HepG2 (cell line): Measurements from ENCODE around the gene GFRA1. TPM values are rescaled to one million over a fixed set of nuclear protein-coding genes. Genes with fewer than 3 reads are reported as not detected.

Experiments used
- ATAC-seq: fragments of 200-7000 bp; cut with Tn5 transposase; 3 replicates; pipeline ENCODE4 v1.9.1; 2020; ENCODE audit warnings: mild to moderate bottlenecking, moderate library complexity
- BruUV-seq: library from RNA; stranded (reverse); fragments of 400-500 nt; replicated peaks from 2 replicates; lab custom pipeline; 2021; lab: Mats Ljungman, UMichigan
- CTCF ChIA-PET: fragments of 300-600 bp; formaldehyde crosslinking; extraction: SDS; loops from one replicate; lab custom pipeline; 2021; ENCODE audit warnings: low total read pairs, inconsistent platforms, low intra/inter-chr PET ratio; lab: Yijun Ruan, JAX
- POLR2A ChIA-PET: fragments of 350-600 bp; sonication (Branson Sonifier 250); formaldehyde crosslinking; loops from one replicate; lab custom pipeline; 2020; ENCODE audit warnings: antibody characterized with exemption, inconsistent platforms; lab: Yijun Ruan, JAX
- DNase-seq: peaks from one replicate; pipeline ENCODE4 v3.0.0-alpha.2; 2015; ENCODE audit warnings: low spot score
- FAIRE-seq: peaks from 3 replicates; lab custom pipeline; 2011; peaks lifted over from hg19 to GRCh38; lab: Jason Lieb, UNC
- H2AFZ ChIP-seq: one replicate; pipeline ENCODE4 v1.6.1; 2011; ENCODE audit warnings: low read length, inconsistent platforms
- H3K27ac ChIP-seq: fragments of 300-600 bp; 3 replicates; pipeline ENCODE4 v1.8.0; 2011; ENCODE audit warnings: mixed run types, mild to moderate bottlenecking, mixed read lengths, low read length, inconsistent platforms; ENCODE audit not compliant: insufficient read depth; ENCODE audit errors: extremely low read length
- H3K27me3 ChIP-seq, 2 experiments: fragments of 200-600 bp in 1 of 2; 2 replicates in 1 of 2; 3 replicates in 1 of 2; pipeline versions ENCODE4 v1.6.0 to v1.8.0; 2011; ENCODE audit warnings: low read length in 2 of 2, mild to moderate bottlenecking in 2 of 2, moderate library complexity in 2 of 2, inconsistent platforms in 1 of 2; ENCODE audit not compliant: insufficient read depth in 2 of 2, control insufficient read depth in 1 of 2
- H3K36me3 ChIP-seq, 2 experiments: fragments of 200-600 bp in 1 of 2; replicated peaks in 1 of 2; 2 replicates in 1 of 2; 3 replicates in 1 of 2; pipeline versions ENCODE4 v1.5.1 to v1.8.0; 2011; ENCODE audit warnings: low read length in 2 of 2, inconsistent platforms in 1 of 2; ENCODE audit not compliant: insufficient read depth in 2 of 2, control insufficient read depth in 1 of 2
- H3K4me1 ChIP-seq: 2 replicates; pipeline ENCODE4 v1.5.1; 2012; ENCODE audit warnings: low read length, inconsistent platforms; ENCODE audit not compliant: insufficient read depth
- H3K4me2 ChIP-seq: 2 replicates; pipeline ENCODE4 v1.6.0; 2011; ENCODE audit warnings: low read depth, low read length, inconsistent platforms
- H3K4me3 ChIP-seq, 3 experiments: fragments of 200-600 bp in 1 of 3; sonication (generic), shearing (Covaris generic) in 1 of 3; replicated peaks in 1 of 3; 2 replicates each; pipeline ENCODE4 v1.5.1; 2011 to 2016; ENCODE audit warnings: low read length in 3 of 3, inconsistent platforms in 2 of 3, low read depth in 2 of 3, mild to moderate bottlenecking in 2 of 3, control low read depth in 1 of 3, mixed read lengths in 1 of 3; ENCODE audit not compliant: insufficient read depth in 1 of 3
- H3K79me2 ChIP-seq: one replicate; pipeline ENCODE4 v1.6.1; 2011; ENCODE audit warnings: low read length, inconsistent platforms; ENCODE audit not compliant: insufficient read depth
- H3K9ac ChIP-seq: 2 replicates; pipeline ENCODE4 v1.6.0; 2011; ENCODE audit warnings: mild to moderate bottlenecking, low read depth, low read length, inconsistent platforms; ENCODE audit not compliant: insufficient read depth
- H3K9me3 ChIP-seq: 2 replicates; pipeline ENCODE4 v1.5.1; 2012; ENCODE audit warnings: mild to moderate bottlenecking, low read length
- H4K20me1 ChIP-seq: 2 replicates; pipeline ENCODE4 v1.6.0; 2011; ENCODE audit warnings: inconsistent platforms, mild to moderate bottlenecking, low read length, moderate library complexity; ENCODE audit not compliant: insufficient read depth
- ATF1 ChIP-seq: IDR thresholded peaks from 2 replicates; pipeline ENCODE4 v1.6.1; 2016; ENCODE audit warnings: mild to moderate bottlenecking, control low read depth
- IRF2 ChIP-seq: IDR thresholded peaks from 2 replicates; pipeline ENCODE4 v1.6.1; 2018; ENCODE audit warnings: missing genetic modification reagents, missing compliant biosample characterization
- PAF1 ChIP-seq: IDR thresholded peaks from 2 replicates; pipeline ENCODE4 v1.6.1; 2016; ENCODE audit warnings: missing genetic modification reagents, missing compliant biosample characterization
- RBM22 ChIP-seq: fragments of 200-400 bp; formaldehyde crosslinking; optimal IDR thresholded peaks from 2 replicates; pipeline ENCODE3; 2017; ENCODE audit warnings: mild to moderate bottlenecking, low read length, moderate library complexity
- RERE ChIP-seq: IDR thresholded peaks from 2 replicates; pipeline ENCODE4 v1.6.1; 2016; ENCODE audit warnings: low read depth, missing genetic modification reagents, missing compliant biosample characterization
- SMAD9 ChIP-seq: sonication (generic); formaldehyde crosslinking; IDR thresholded peaks from 2 replicates; pipeline ENCODE4 v1.5.1; 2020; ENCODE audit warnings: mild to moderate bottlenecking, missing genetic modification reagents
- SP140L ChIP-seq: sonication (generic); formaldehyde crosslinking; IDR thresholded peaks from 2 replicates; pipeline ENCODE4 v1.4.0; 2020; ENCODE audit warnings: missing genetic modification reagents, borderline replicate concordance
- SRSF4 ChIP-seq: fragments of 200-400 bp; formaldehyde crosslinking; IDR thresholded peaks from one replicate; pipeline ENCODE4 v1.6.1; 2018; ENCODE audit warnings: mild to moderate bottlenecking, low read depth, low read length, moderate library complexity; ENCODE audit not compliant: poor library complexity, severe bottlenecking
- WIZ ChIP-seq: sonication (generic); formaldehyde crosslinking; IDR thresholded peaks from 2 replicates; pipeline ENCODE4 v1.5.1; 2020; ENCODE audit warnings: mild to moderate bottlenecking, missing genetic modification reagents
- whole genome bisulfite sequencing: methylation state at CpG from one replicate; pipeline ENCODE4 v1.1.6; 2017; ENCODE audit warnings: low lambda C conversion rate; 5-methylcytosine and 5-hydroxymethylcytosine counted together
- in situ Hi-C: cut with HindIII; loops from 2 replicates; pipeline ENCODE4 v1.10.0; 2017; ENCODE audit warnings: low pct_unique_long_range_greater_than_20kb; ENCODE audit not compliant: extremely low pct_ligation_motif_present
- intact Hi-C: fragments of 100-400 bp; cut with micrococcal nuclease; formaldehyde crosslinking; loops from one replicate; pipeline ENCODE4 v1.10.0; 2022; ENCODE audit not compliant: unreplicated experiment
- polyA plus RNA-seq, 8 experiments: library from polyadenylated mRNA; depleted of rRNA in 3 of 8; stranded (reverse) in 7 of 8; unstranded in 1 of 8; fragments of >200 nt; fragmentation: Illumina TruSeq in 4 of 8; extraction: Trizol in 4 of 8; gene quantifications; 2 replicates each; pipeline versions ENCODE4 v1.2.1 to v1.2.3, GENCODE V29; 2011 to 2016; ENCODE audit warnings: low read depth in 4 of 8, missing spikeins in 1 of 8, mixed read lengths in 1 of 8; ENCODE audit not compliant: insufficient read depth in 1 of 8
- total RNA-seq, 5 experiments: library from RNA; depleted of rRNA; stranded (reverse); fragments of >200 nt; fragmentation: Illumina TruSeq; extraction: Trizol; gene quantifications; 2 replicates each; pipeline ENCODE4 v1.2.3, GENCODE V29; 2016; ENCODE audit warnings: low read depth in 1 of 5
- TF ChIP-seq, protein P1 (sequence below): sonication (generic); formaldehyde crosslinking; IDR thresholded peaks from 2 replicates; pipeline ENCODE4 v1.5.0; 2020; ENCODE audit warnings: missing genetic modification reagents
- TF ChIP-seq, protein P2 (sequence below): sonication (generic); formaldehyde crosslinking; IDR thresholded peaks from 2 replicates; pipeline ENCODE4 v1.8.1; 2023; ENCODE audit warnings: mild to moderate bottlenecking, missing genetic modification reagents

The GFRA1 gene
- total and polyA plus RNA-seq, 2 of the 13 experiments (the other 11 are each of a cell fraction or from before 2014, with no cell fraction given), result not detected

GRCh38 chr10:116210588-116211346, 62.2 kb downstream of the GFRA1 start:
- no peak for FAIRE-seq
- in situ Hi-C loops, result no loop called here
- POLR2A ChIA-PET, result no interaction called here

More at GRCh38 chr10:116210588-116211346, 62.2 kb downstream of the GFRA1 start:
- no peak for TF ChIP-seq RERE (CRISPR knock-in tag)
- TF ChIP-seq SMAD9 (CRISPR knock-in tag), result no peak
- TF ChIP-seq SP140L, result no peak
- TF ChIP-seq, protein P1, sequence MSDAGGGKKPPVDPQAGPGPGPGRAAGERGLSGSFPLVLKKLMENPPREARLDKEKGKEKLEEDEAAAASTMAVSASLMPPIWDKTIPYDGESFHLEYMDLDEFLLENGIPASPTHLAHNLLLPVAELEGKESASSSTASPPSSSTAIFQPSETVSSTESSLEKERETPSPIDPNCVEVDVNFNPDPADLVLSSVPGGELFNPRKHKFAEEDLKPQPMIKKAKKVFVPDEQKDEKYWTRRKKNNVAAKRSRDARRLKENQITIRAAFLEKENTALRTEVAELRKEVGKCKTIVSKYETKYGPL, result no peak
- TF ChIP-seq ATF1 (CRISPR knock-in tag), result no peak
- TF ChIP-seq SRSF4, result no peak
- TF ChIP-seq PAF1 (CRISPR knock-in tag), result no peak
- TF ChIP-seq WIZ, result no peak
- TF ChIP-seq IRF2 (CRISPR knock-in tag), result no peak
- TF ChIP-seq, protein P2, sequence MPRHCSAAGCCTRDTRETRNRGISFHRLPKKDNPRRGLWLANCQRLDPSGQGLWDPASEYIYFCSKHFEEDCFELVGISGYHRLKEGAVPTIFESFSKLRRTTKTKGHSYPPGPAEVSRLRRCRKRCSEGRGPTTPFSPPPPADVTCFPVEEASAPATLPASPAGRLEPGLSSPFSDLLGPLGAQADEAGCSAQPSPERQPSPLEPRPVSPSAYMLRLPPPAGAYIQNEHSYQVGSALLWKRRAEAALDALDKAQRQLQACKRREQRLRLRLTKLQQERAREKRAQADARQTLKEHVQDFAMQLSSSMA (CRISPR knock-in tag), result no peak
- TF ChIP-seq RBM22, result no peak
- no peaks in the 10 kb centered on the region for H3K36me3 ChIP-seq
- 42% methylated on average over 5 of the region's 7 CpGs for WGBS
- no peak overlapping the region for H2AFZ ChIP-seq
- H3K4me2 ChIP-seq, result no peak overlapping the region
- DNase-seq (no peak), ATAC-seq (no peak)
- no peaks in the 10 kb centered on the region for H3K27me3 ChIP-seq
- CTCF ChIA-PET, result no interaction called here
- no peaks in the 10 kb centered on the region for H3K79me2 ChIP-seq
- peaks cover 6% of the 10 kb centered on the region; the same call in 1 of the 2 replicates for H3K4me1 ChIP-seq
- H4K20me1 ChIP-seq, result no peaks in the 10 kb centered on the region
- H3K27ac ChIP-seq, result no peak overlapping the region
- no peak overlapping the region for H3K4me3 ChIP-seq
- intact Hi-C loops, result no loop called here
- no peaks in the 10 kb centered on the region for H3K9me3 ChIP-seq
- no peak overlapping the region for H3K9ac ChIP-seq
- no TSS peak for BruUV-seq
